Endothelial cell (in vitro differentiated cells): ENCODE measurements around the gene ENOPH1. TPM values are rescaled to one million over a fixed set of nuclear protein-coding genes. Genes with fewer than 3 reads are reported as not detected.

Experiments used
- DNase-seq: peaks from one replicate; pipeline ENCODE4 v3.0.0; 2021; ENCODE audit warnings: low spot score
- H3K27ac Mint-ChIP-seq: one replicate; pipeline ENCODE4 v1.8.0; 2021; ENCODE audit warnings: mixed read lengths, inconsistent platforms; ENCODE audit not compliant: unreplicated experiment
- H3K27me3 Mint-ChIP-seq: one replicate; pipeline ENCODE4 v1.8.0; 2021; ENCODE audit warnings: mild to moderate bottlenecking, moderate library complexity, mixed read lengths, inconsistent platforms; ENCODE audit not compliant: unreplicated experiment
- H3K36me3 Mint-ChIP-seq: one replicate; pipeline ENCODE4 v1.8.0; 2021; ENCODE audit warnings: mild to moderate bottlenecking, low read depth, mixed read lengths, inconsistent platforms; ENCODE audit not compliant: unreplicated experiment
- H3K4me1 Mint-ChIP-seq: one replicate; pipeline ENCODE4 v1.8.0; 2021; ENCODE audit warnings: mild to moderate bottlenecking, mixed read lengths, inconsistent platforms; ENCODE audit not compliant: unreplicated experiment
- H3K4me3 Mint-ChIP-seq: one replicate; pipeline ENCODE4 v1.8.0; 2021; ENCODE audit warnings: mild to moderate bottlenecking, mixed read lengths, inconsistent platforms; ENCODE audit not compliant: unreplicated experiment
- H3K9me3 Mint-ChIP-seq: one replicate; pipeline ENCODE4 v1.8.0; 2021; ENCODE audit warnings: mixed read lengths, inconsistent platforms; ENCODE audit not compliant: unreplicated experiment
- CTCF ChIP-seq: fragments of 200-600 bp; sonication (generic); IDR thresholded peaks from one replicate; pipeline ENCODE4 v1.5.0; 2021; ENCODE audit warnings: antibody characterized with exemption; ENCODE audit not compliant: unreplicated experiment
- total RNA-seq: library from RNA; stranded (reverse); fragmentation: NEBNext Ultra II Directional; extraction: Animal tissue kit (Norgen Biotek cat#: 25700); gene quantifications from one replicate; pipeline ENCODE4 v1.2.1, GENCODE V29; 2021; ENCODE audit not compliant: unreplicated experiment

Gene ENOPH1
- total RNA-seq, 1 donor from 2014 or later, result 37.1 TPM

DNA sequence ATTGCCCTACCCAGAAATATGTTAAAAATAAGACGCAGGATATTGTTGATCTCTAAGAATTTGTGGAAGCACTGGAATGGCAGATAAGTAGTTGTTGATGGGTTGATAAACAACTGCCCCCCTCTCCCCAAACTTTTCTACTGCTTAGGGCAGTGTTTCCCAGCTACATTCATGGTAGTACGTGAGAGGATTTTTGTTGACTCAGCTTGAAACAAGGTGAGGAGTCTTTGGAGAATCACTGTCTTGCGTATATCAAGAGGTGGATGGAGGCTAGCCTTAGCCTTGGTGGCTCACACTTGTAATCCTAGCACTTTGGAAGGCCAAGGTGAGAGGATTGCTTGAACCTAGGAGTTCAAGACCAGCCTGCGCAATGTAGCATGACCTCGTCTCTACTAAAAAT lies 5.7 kb downstream of the ENOPH1 start:
- H3K4me3 Mint-ChIP-seq, result peak overlapping the region; percentile 7
- peaks cover 8% of the 10 kb centered on the region for H3K27me3 Mint-ChIP-seq
- H3K4me1 Mint-ChIP-seq, result peaks cover 48% of the 10 kb centered on the region
- no peak for TF ChIP-seq CTCF
- DNase-seq, result no peak
- no peaks in the 10 kb centered on the region for H3K9me3 Mint-ChIP-seq
- peaks cover 14% of the 10 kb centered on the region for H3K36me3 Mint-ChIP-seq
- H3K27ac Mint-ChIP-seq, result peak overlapping the region; percentile 77

DNA sequence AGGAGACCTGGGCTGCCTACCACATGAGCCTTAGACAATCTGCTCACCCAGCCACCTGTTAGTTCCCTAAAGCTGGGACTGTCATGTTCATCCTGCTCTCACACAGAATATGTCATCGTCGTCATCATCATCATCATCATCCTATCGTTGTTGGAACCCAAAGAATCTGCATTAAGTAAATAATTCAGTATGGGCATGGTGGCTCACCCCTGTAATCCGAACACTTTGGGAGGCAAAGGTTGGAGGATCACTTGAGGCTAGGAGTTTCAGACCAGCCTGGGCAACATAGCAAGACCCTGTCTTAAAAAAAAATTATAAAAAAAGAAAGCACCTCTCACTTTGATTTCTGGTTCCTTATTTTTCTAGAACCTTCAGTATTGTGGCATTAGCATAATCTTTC lies 6.4 kb downstream of the ENOPH1 start:
- Mint-ChIP-seq H3K4me3 (no peak overlapping the region), H3K27me3 (peaks cover 3% of the 10 kb centered on the region), H3K27ac (no peak overlapping the region), H3K9me3 (no peaks in the 10 kb centered on the region), H3K4me1 (peaks cover 45% of the 10 kb centered on the region), H3K36me3 (peaks cover 12% of the 10 kb centered on the region)
- DNase-seq, result no peak
- no peak for TF ChIP-seq CTCF

- Mint-ChIP-seq H3K9me3 (no peaks in the 10 kb centered on the region), H3K27ac (no peak overlapping the region), H3K4me1 (peaks cover 45% of the 10 kb centered on the region), H3K4me3 (no peak overlapping the region), H3K36me3 (peaks cover 12% of the 10 kb centered on the region), H3K27me3 (peaks cover 3% of the 10 kb centered on the region)
- DNase-seq, result no peak
- no peak for TF ChIP-seq CTCF
These were observed 7.1 kb downstream of the ENOPH1 start for GRCh38 chr4:82437285-82438005.

DNA sequence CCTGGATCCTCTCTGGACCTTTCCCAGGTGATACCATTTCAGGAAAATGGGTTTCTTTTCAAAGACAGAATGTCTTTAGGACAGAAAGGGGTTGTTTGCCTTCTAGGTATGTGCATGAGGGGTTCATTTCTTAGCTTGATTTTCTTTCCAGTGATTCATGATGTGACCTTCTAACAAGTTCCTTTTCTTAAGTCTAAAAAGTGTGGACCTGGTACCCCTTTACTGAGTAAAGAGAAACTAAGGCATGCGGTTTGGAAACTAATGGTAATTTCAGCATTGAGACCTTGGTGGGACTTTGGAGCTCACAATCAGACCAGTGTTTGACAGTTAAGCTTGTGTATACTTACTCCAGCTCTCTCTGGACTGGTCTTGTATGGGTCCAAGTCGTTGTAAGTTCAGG lies 8.7 kb downstream of the ENOPH1 start:
- no peak overlapping the region for H3K4me3 Mint-ChIP-seq
- no peak for TF ChIP-seq CTCF
- H3K36me3 Mint-ChIP-seq, result peaks cover 12% of the 10 kb centered on the region
- DNase-seq, result no peak
- H3K27me3 Mint-ChIP-seq, result peaks cover 3% of the 10 kb centered on the region
- no peaks in the 10 kb centered on the region for H3K9me3 Mint-ChIP-seq
- H3K27ac Mint-ChIP-seq, result no peak overlapping the region
- H3K4me1 Mint-ChIP-seq, result peaks cover 34% of the 10 kb centered on the region

- peaks cover 32% of the 10 kb centered on the region for H3K36me3 Mint-ChIP-seq
- H3K9me3 Mint-ChIP-seq, result no peaks in the 10 kb centered on the region
- no peak for TF ChIP-seq CTCF
- no peak overlapping the region for H3K27ac Mint-ChIP-seq
- peak overlapping the region; percentile 15 for H3K4me3 Mint-ChIP-seq
- DNase-seq, result no peak
- no peaks in the 10 kb centered on the region for H3K27me3 Mint-ChIP-seq
- H3K4me1 Mint-ChIP-seq, result peaks cover 5% of the 10 kb centered on the region
These were observed 17.5 kb downstream of the ENOPH1 start for GRCh38 chr4:82447886-82448285.
